CD4-positive, alpha-beta T cell treated with Interleukin-12 subunit alpha and Interleukin-12 subunit beta, for 1 hour (primary cell): ENCODE data around the gene WFS1.
A peak's percentile ranks its signal among the peaks of the same experiment; 100 is the strongest.

ENCODE experiments used
- DNase-seq: peaks from one replicate; pipeline ENCODE4 v3.0.0-alpha.2; 2020

WFS1 gene

GRCh38 chr4:6235901-6236640 is 33.6 kb upstream of the WFS1 start:
- DNase-seq: no peak

GRCh38 chr4:6236816-6237390 is 32.7 kb upstream of the WFS1 start:
- DNase-seq: no peak

DNA sequence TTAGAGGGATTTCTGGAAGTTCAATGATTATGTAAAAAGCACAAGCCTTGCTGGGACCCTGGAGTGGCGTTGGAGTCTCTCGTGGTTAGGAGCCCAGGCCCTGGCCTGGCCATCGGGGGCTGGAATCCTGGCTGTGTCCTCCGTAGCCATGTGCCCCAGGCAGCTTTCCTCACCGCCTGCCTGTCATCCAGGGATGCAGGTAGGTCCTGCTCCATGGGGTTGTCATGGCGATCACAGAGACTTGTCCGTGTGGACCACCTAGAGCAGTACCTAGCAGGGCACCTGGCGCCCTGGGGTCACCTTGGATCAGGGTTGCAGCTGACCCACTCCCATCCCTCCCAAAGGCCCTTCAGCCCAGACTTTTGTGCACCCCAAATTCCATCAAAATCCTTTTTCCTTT is 30.2 kb upstream of the WFS1 start:
- DNase-seq: no peak

DNA sequence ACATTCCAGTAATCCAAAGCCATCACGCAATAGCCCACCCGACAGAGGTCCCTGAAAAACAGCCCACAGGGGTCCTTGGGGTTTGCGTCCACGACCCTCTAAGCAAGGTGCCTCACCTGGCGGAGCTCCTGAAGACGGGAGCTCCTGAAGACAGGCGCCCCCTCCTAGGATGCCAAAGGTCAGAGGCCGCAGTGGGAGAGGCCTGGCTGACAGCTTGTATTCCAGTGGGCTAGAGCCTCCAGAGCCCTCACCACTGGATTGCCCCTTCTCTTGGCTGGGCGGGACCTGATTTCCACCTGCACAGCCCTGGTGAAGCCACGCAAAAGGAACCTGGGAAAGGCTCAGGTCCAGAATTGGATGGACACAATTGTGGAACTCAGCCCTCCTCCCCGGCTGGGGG is 29.7 kb upstream of the WFS1 start:
- no peak for DNase-seq

DNA sequence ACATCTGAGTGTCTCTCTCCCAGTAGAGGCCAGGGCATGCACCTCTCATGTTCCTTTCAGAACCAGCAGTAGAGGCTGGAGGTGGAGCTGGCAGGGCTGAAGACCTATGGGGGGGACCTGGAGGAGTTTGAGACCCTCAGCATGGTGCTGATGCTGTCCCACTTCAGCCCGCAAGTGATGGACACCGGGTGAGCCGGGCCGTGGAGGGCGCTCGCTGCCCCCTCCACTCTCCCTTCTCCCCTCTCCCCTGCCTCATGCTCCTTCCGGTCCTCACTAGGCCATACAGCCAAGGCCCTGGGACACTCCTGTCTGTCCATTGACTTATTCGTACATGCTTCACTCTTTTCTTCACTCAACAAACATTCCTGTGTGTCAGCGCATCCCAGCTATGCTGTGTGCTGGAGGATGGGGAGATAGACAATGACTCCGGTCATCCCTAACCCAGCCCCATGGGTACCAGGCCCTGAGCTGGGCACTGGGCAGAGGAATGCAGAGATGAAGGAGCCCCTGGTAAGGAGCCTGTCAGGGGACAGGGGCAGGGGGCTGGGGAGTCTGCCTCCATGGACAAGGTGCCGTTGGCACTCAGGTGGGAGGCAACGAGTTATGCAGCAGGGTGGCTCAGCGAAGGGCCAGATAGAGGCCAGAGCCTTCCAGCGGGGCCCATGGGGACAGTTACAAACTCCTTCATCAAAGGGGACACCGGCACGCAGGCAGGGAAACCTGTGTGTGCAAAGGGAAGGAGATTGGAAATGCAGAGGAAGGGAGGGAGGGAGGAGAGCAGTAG is 28.4 kb upstream of the WFS1 start:
- no peak for DNase-seq

DNA sequence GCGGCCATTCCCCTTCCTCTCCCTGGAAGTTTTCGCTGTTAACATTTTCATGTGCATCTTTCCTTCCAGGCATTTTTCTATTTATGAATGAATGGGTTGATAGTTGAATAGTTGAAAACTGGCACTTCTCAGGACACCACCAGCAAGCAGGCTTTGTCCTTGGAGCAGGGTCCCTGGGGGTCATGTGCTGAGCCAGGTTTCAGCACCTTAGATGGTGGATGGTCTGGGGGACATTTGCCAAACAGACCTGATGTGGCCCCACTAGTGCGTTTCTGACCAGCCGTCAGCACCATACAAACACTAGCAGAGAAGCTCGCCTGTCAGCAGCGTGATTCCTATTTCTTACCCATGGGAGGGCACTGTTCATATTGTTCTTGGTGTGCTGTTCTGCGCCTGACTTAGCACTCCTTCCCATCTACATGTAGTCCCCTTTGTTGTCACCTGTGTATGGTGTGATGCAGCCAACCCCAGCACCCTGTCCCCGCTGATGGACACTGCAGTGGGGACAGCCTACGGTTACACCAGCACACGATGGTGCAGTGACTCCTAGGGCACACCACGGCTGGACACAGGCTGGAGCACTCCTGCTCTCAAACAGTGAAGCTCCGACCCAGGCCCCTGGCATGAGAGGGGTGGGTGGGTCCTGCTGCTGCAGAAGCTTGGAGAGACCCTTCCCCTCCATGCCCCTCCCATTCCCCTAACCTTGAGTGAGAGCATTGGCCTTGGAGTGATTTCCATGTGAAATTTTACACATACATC is 27.2 kb upstream of the WFS1 start:
- no peak for DNase-seq

GRCh38 chr4:6245246-6246169 is 24.1 kb upstream of the WFS1 start:
- DNase-seq: no peak

GRCh38 chr4:6246170-6246634 is 23.4 kb upstream of the WFS1 start:
- no peak for DNase-seq

GRCh38 chr4:6248394-6248793 is 21.3 kb upstream of the WFS1 start:
- no peak for DNase-seq

GRCh38 chr4:6250235-6250983 is 19.2 kb upstream of the WFS1 start:
- DNase-seq: peak; percentile 76

GRCh38 chr4:6250984-6251295 is 18.7 kb upstream of the WFS1 start:
- DNase-seq: no peak

GRCh38 chr4:6251365-6251764 is 18.3 kb upstream of the WFS1 start:
- no peak for DNase-seq

DNA sequence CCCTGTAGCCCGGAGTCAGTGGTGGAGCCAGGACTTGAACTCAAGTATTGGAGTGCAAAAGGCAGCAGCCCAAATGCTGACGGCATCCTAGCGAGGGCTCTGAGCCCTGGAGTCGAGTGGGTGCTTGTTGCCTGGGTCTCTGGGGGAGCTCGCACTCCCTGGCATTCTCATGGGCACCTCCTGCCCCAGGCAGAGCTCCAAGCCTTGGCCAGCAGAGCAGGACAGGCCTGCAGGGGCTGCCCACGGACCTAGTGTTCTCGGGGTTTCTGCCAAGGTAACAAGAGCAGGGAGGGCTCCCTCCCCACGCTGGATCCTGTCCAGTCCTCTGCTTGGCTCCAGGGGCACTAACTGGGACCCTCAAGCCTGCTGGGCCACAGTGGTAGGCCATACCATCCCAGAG is 17.6 kb upstream of the WFS1 start:
- DNase-seq: no peak

DNA sequence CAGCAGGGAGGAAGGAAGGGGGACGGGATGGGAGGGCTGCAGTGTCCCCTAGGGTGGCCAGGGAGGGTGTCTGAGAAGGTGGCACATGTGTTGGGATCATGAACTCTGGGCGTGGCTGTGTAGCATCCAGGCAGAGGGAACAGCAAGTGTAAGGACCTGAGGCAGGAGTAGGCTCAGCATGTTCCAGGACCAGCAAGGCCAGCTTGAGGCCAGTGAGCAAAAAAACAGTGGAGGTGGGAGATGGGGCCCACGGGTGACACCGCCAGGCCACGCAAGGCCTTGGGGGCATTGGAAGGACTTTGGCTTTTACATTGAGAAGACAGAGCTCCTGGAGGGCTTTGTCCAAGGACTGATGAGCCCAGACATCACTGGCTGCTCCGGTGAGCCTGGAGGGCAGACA is 16.5 kb upstream of the WFS1 start:
- DNase-seq: no peak

GRCh38 chr4:6253961-6254360 is 15.7 kb upstream of the WFS1 start:
- DNase-seq: no peak

DNA sequence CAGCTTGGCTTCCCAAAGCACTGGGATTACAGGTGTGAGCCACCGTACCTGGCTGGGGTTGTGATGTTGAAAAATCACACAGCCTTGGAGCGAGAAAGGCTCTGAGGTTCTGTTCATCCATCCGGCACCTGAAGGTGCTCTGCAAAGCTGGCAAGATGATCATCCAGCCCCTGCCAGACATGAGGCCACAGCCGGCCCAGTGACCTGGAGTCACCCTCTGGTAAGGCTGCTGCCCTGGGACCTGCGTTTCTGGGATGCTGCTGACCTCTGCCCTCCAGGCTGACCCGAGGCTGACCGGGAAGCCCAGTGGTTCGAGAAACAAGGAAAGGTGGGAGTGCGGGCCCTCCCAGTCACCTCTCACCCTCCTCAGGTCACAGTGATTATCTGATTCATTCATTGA is 13.5 kb upstream of the WFS1 start:
- no peak for DNase-seq

DNA sequence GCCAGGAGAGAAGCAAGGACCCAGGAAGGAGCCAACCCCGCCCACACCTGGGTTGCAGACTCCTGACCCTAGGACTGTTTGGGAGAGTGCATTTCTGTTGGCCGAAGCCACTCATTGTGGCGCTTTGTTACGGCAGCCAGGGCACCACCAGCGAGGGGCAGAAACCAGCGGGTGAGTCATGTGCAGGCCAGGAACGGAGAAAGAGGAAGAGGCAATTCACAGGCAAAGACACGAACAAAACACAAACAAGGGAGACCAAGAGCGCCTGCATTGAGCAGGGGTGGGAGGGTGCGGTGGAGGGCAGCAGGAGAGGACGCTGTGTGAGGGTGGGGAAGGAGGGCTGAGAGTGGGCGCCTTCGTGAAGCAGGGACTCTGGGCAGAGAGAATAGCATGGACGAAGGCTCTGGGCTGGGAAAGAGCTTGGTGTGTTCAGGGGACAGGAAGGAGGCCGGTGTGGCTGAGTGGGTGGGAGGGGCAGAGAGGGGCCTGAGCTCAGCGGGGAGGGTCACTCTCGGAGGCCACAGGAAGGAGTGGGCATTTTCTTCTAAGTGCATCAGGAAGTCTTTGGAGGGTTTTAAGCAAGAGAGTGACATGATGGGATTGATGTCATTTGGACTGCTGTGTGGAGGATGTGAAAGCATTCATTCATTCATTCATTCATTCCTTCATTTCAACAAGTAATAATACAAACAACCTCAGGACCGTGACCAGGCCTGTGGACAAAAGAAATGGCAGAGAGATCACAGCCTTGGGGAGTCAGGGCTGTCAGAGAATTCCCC is 12.2 kb upstream of the WFS1 start:
- no peak for DNase-seq

- DNase-seq: no peak
Measured at GRCh38 chr4:6258026-6258360, 11.7 kb upstream of the WFS1 start.

- no peak for DNase-seq
Measured at GRCh38 chr4:6258741-6259140, 10.9 kb upstream of the WFS1 start.

- DNase-seq: no peak
Measured at GRCh38 chr4:6259886-6260285, 9.8 kb upstream of the WFS1 start.

DNA sequence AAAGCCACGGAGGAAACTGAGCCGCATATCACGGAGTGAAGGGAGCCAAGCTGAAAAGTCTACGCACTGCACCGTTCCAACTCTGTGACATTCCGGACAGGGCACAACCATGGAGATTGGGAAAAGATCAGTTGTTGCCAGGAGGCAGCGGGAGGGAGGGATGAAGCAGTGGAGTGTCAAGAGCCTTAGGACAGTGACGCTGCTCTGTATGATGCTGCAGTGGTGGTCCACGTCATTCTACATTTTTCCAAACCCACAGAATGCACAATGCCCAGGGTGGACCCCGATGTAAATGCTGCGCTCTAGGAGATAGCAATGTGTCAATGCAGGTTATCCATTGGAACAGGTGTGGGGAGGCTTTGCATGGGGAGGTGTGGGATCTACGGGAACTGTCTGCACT is 7.5 kb upstream of the WFS1 start:
- DNase-seq: no peak
